HepG2 (cell line): ENCODE results near the gene GOLGA7B.

Experiments
- CEBPB ChIP-seq: IDR thresholded peaks from 2 replicates; pipeline ENCODE4 v1.6.1; 2011; ENCODE audit warnings: low read depth, low read length, improper control_type of control experiment, borderline replicate concordance
- KDM1A ChIP-seq: IDR thresholded peaks from 2 replicates; pipeline ENCODE4 v1.6.1; 2016; ENCODE audit warnings: missing compliant biosample characterization
- KDM4B ChIP-seq: sonication (generic); formaldehyde crosslinking; IDR thresholded peaks from 2 replicates; pipeline ENCODE4 v1.4.0; 2020; ENCODE audit warnings: missing genetic modification reagents
- PAX8 ChIP-seq: sonication (generic); formaldehyde crosslinking; IDR thresholded peaks from 2 replicates; pipeline ENCODE4 v1.8.0; 2022; ENCODE audit warnings: mild to moderate bottlenecking, missing genetic modification reagents, borderline replicate concordance
- POLR2AphosphoS5 ChIP-seq: IDR thresholded peaks from 2 replicates; pipeline ENCODE4 v1.6.1; 2012; ENCODE audit warnings: low read depth, low read length
- ZMYM4 ChIP-seq: sonication (generic); formaldehyde crosslinking; IDR thresholded peaks from 2 replicates; pipeline ENCODE4 v1.8.1; 2023; ENCODE audit warnings: mild to moderate bottlenecking, missing genetic modification reagents
- ZNF749 ChIP-seq: sonication (generic); formaldehyde crosslinking; IDR thresholded peaks from 2 replicates; pipeline ENCODE4 v1.8.0; 2022; ENCODE audit warnings: mild to moderate bottlenecking, missing genetic modification reagents, moderate library complexity, borderline replicate concordance
- ZNF776 ChIP-seq: sonication (generic); formaldehyde crosslinking; IDR thresholded peaks from 2 replicates; pipeline ENCODE4 v1.4.0; 2020; ENCODE audit warnings: mild to moderate bottlenecking, missing genetic modification reagents

- TF ChIP-seq ZNF776, result no peak
- TF ChIP-seq POLR2AphosphoS5, result no peak
- no peak for TF ChIP-seq KDM1A (CRISPR knock-in tag)
- no peak for TF ChIP-seq ZMYM4 (CRISPR knock-in tag)
- no peak for TF ChIP-seq PAX8 (CRISPR knock-in tag)
- TF ChIP-seq KDM4B (CRISPR knock-in tag), result no peak
- TF ChIP-seq CEBPB, result no peak
- TF ChIP-seq ZNF749 (CRISPR knock-in tag), result no peak
Measured at GRCh38 chr10:97851341-97852001, 1.8 kb downstream of the GOLGA7B start.
